ENCODE data around the gene PRF1.

- TF ChIP-seq, protein P1, sequence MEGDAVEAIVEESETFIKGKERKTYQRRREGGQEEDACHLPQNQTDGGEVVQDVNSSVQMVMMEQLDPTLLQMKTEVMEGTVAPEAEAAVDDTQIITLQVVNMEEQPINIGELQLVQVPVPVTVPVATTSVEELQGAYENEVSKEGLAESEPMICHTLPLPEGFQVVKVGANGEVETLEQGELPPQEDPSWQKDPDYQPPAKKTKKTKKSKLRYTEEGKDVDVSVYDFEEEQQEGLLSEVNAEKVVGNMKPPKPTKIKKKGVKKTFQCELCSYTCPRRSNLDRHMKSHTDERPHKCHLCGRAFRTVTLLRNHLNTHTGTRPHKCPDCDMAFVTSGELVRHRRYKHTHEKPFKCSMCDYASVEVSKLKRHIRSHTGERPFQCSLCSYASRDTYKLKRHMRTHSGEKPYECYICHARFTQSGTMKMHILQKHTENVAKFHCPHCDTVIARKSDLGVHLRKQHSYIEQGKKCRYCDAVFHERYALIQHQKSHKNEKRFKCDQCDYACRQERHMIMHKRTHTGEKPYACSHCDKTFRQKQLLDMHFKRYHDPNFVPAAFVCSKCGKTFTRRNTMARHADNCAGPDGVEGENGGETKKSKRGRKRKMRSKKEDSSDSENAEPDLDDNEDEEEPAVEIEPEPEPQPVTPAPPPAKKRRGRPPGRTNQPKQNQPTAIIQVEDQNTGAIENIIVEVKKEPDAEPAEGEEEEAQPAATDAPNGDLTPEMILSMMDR (conservative IDR thresholded peaks at IDR 0.05 in 1 of 2, IDR thresholded peaks at IDR 0.05 in 1 of 2; ENCODE audit: low read depth in 1 of 2, low read length in 2 of 2), result no peak
- no peak for TF ChIP-seq EZH2 (IDR thresholded peaks at IDR 0.05; ENCODE audit: low read length, missing control alignments)
These were observed 42.7 kb downstream of the PRF1 start for GRCh38 chr10:70559861-70560260.
